Amygdala (tissue), 56 donors: ENCODE measurements around the gene SFTA2.
"Not testable (repeated sequence)": the region's sequence is repeated elsewhere in the genome, so short reads cannot be mapped to it uniquely, and the experiment has no call there.

Source experiments
- DNase-seq, 56 donors: peaks; one replicate each; lab custom pipeline; 2025; lab: John Stamatoyannopoulos, UW

SFTA2 gene

DNA sequence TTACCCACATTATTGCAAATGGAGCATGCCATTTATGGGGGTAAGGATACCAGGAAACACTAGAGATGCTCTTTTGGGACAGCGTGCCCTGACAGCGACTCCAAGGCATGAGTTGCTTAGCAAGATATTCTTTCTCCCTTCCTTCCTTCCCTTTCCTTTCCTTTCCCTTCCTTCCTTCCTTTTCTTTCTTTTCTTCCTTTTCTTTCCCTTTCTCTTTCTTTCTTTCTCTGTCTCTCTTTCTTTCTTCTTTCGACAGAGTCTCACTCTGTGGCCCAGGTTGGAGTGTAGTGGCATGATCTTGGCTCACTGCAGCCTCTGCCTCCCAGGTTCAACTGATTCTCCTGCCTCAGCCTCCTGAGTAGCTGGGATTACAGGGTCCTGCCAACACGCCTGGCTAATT lies 12.1 kb upstream of the SFTA2 start:
- no peak for DNase-seq

DNA sequence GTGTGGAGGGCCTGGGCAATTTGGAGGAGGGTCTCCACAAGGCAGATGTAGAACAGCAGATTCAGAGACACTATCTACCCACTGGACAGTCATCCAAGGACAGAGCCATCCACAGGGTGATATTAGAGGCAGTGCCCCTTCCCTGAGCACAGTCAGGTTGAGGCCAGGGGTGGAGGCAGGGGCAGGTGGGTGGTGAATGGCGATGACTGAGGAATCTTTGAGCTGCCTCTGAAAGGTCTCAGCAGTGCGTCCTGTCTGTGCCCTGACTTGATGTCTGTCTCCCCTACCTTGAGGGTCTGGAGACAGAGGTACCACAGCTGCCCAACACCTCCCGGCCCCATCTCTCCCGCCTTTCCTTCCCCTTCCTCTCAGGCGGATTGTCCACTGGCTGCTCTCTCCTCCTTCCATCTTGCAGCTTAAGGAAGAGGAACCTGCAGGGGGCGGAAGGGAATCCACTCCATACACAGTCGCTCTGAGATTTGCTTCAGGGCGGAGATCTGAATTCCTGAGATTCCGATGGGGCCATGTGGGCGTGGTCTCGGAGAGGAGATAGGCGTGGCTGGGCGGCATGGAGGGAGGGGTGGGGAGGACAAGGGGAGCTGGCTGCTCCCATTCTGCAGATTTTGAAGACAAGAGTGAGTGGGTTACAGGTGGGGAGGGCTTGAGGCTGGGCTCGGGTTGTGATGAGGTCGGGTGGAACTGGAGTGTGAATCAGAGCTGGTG lies 10.5 kb upstream of the SFTA2 start:
- peak in 1 of 56 donors; percentile 5 for DNase-seq

DNA sequence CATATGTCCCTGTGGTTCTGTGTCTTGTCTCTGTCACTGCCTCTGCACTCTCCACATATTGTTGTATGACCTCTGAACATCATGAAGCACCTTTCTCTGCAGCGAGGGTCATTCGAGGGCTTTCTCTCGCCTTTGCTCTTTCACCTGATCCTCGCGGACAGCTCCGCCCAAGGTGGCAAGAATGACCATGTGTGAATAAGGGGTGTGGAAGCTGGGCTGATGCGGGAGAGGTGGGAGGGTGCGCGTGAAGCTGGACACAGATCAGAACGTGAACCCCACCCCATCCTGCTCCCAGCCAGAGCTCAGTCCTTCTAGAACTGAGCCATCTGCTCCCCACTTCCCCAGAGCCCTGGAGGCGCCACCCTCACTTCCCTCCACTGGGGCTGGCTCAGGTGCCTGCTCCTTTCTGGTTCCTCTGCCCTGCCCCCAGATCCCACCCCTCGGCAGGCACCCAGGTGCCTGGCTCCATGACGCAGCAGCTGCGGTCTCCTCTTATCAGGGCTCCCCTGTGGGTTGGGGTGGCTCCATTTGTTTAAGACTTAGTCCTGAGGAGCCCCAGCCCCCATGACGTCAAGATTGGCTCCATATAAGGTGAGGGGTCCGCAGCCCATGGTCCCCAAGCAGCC lies 8.5 kb upstream of the SFTA2 start, which contains the start of gene MUCL3:
Gene MUCL3 (plus strand): TSS at position 613 of the 626 bp plus-strand sequence. CDS start 27 bp downstream, outside the sequence.
- no peak for DNase-seq

DNA sequence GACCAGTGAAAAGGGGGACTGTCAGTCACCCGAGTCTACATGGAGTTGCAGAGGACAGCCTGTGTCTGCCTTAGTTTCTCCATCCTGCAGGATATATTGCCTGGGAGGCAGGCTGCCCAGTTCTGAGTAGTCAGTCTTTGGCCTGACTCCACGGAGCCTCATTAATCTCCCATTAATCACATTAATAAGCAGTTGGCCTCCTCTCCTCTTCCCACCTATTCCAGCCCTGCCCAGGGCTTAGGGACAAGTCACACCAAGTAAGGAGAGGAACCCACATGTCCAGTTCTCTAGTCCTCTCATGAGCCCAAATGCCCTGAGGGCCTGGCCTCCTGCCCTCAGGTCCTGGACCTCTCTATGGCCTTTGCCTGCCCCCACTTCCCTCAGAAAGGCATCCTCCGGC lies 7.5 kb upstream of the SFTA2 start:
- DNase-seq = no peak

DNA sequence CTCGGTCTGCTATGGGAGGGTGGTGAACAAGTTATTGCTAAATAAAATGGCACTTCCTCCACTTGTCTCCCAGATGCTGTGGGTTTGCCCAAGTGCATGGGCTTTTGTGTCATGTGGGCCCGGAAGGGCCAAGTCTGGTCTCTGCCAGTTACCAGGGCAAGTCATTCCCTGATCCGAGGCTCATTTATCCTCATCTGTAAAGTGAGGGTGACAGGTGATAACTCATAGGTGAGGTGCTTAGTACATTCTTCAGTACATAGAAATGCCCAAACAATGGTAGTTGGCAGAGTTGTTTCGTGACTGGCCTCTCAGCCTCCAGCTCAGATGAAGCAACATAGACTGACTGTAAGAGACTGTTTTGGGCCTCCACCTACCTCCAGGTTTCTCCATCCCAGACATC lies 6.8 kb upstream of the SFTA2 start:
- peak in 1 of 56 donors; percentile 11 for DNase-seq

DNA sequence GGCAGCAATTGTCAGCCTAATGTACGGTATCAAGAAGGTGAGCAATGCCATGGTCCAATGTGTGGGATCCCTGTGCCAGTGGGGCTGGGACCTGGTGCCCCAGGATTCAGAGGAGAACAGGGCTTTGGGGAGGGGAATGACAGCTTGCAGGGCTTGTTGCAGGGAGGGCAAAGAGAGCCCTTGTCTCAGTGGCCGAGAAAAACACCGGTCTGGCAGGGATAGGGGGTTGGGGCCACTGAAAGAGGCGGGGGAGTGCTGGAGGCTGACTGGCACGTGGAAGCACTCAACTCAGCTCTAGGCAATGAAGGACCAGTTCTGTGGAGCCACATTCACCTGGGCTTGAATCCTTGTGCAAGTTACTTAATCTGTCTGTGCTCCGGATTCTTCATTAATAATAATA lies 5.3 kb upstream of the SFTA2 start:
- DNase-seq = no peak

DNA sequence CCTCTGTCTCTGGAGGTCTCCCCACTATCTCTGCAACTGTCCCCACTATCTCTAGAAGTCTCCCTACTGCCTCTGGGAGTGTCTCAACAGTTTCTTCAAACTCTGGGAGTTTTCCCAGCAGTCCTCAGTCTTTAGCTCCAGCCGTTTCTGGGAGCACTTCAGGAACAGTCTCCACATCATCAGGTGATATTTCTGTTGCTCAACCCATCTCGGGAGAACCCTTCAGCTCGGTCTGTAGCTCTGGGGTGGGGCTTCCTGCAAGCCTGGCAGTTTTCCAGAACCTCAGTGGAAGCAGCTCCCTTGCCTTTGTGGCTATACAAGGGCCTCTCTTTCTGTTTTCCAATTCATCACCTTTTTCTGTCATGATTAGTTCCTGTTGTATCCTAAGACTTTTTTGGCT lies 3.0 kb upstream of the SFTA2 start:
- no peak for DNase-seq

DNA sequence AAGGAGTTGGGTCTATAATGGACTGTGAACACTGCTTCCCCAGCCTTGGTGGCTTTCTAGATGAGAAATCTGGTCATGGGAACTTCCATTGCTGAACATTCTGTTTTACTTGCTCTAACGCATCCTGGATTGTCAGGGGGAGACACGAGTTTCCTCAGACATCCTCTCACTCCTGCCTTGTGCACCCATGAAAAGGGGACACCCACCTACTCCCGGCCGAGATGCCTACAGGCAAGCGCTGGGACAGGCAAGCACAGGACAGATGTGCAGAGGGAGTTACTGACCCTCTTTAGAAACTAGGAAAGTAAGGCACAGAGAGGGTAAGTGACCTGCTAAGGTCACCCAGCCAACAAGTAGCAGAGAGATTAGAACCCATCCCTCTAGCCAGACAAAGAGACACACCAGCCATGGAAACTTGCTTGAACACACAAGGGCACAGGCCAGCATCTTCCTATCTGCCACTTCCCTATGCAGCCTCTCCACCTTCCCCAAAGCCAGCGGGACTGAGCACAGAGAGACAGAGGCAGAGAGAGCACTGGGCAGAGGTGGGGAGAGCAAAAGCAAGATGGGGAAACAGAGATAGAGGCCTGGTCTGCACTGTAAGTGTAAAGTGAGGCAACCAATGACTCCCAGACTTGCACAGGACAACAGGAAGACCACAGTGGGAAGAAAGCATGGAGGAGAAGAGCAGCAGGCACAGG lies 845 bp upstream of the SFTA2 start:
- DNase-seq = no peak

DNA sequence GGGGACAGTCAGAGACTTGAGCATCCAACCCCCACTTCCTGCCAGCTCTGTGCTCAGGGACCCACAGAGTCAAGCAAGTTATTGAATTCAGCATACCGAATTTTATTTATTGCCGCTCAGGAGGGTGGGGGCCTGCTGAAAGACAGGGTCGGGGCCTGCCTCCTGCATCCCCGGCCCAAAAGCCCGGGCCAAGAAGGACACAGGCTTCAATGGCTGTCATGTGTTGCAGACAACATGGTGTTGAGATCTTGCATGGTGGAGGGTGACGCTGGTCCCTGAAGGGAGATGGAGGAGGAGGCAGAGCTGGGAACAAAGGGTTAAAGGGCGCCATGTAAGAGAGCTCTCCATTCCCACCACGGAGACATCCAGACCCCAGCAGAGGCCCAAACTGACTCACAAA lies 698 bp downstream of the SFTA2 start:
- DNase-seq = no peak

DNA sequence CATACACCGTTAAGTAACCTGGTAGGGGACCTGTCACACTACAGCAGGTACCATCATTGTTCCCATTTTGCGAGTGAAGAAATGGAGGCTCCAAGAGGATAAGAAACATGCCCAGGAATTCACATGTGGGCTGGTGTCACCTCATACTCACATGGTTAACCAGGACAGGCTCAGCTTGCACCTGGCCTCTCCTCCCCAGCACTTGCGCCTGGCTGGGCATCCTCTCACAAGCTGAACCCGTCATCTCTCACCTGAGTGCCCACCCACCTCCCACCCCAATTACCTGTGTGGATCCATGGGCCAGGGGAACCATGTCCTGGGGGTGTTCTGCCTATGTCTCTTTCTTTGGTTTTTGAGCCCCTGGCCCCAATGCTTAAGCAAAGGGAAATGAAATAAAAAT lies 1.5 kb downstream of the SFTA2 start:
- DNase-seq = no peak

DNA sequence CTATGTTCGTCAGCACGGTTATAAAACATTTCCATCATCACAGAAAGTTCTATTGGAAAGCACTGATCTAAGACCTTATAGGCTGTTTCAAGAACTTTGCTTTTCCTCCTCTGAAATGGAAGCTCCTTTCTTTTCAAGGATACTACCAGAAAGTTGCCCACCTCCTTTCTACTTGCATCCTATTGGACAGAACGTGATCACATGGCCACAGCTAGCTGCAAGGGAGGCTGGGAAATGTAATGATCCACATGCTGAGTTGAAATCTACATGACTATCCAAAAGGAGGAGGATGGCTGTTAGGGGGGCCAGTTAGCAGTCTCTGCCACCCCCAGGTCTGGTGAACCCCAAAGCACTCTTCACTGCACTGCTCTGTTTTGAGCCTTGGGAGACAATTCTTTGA lies 3.3 kb downstream of the SFTA2 start:
- no peak for DNase-seq

DNA sequence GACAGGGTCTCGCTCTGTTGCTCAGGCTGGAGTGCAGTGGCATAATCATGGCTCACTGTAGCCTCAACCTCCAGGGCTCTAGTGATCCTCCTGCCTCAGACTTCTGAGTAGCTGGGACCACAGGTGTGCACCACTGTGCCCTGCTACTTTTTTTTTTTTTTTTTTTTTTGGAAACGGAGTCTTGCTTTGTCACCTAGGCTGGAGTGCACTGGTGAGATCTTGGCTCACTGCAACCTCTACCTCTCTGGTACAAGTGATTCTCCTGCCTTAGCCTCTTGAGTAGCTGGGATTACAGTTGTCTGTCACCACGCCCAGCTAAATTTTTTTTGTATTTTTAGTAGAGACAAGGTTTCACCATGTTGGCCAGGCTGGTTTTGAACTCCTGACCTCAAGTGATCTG lies 4.9 kb downstream of the SFTA2 start:
- not testable (repeated sequence) for DNase-seq

DNA sequence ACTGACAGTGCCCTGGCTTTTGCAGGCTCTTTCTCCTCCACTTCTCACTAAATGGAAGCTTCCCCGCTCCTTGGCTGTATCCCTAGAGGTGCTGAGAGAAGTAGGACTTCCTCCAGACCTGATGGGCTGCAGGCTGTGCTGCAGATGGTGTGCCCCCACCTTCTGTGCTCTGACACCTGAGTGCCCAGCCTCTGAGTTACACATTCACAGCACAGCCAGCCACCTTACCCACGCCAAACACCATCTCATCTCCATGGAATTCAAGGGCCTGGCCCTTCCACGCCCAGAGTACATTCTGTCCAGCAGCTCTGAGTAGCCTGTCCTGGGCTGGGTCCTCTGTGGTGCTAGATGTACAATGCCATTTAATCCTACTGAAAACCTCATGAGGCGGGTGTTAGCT lies 5.3 kb downstream of the SFTA2 start:
- no peak for DNase-seq

DNA sequence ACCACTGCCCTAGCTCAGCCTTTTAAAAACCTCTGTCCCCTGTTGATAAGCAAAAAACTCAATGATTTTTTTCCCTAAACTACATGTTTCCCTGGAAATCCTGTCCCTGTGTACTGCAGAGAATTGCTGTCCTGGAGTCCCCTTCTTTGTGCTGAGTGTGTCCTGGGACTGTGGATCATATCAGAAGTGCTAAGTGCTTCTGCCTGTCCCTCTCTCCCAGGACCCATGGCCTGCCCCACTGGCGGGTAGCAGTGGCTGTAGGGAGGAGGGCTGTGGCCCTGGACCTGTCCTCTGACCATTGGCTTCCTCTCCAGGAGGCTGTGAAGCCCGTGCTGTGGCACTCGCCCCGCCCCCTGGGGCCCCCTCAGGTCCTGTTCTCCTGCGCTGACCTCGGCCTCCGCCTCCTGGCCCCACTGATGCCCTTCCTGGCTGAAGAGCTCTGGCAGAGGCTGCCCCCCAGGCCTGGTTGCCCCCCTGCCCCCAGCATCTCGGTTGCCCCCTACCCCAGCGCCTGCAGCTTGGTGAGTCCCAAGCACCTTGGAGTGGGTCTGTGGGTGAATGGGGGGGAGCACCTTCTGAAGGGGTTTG lies 7.8 kb downstream of the SFTA2 start:
- not testable (repeated sequence) for DNase-seq

DNA sequence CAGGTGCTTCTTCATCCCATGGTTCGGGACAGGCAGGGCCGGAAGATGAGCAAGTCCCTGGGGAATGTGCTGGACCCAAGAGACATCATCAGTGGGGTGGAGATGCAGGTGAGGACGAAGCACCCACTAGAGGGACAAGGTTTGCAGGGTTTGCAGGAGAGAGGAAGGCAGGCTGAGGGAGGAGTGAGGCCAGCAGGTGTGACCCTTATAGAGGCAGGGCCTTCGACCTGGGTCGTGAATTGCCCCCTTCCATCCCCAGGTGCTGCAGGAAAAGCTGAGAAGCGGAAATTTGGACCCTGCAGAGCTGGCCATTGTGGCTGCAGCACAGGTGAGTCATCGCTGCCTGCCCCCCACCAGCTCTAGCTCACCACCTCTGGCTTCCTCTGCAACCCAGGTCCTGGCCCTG lies 9.5 kb downstream of the SFTA2 start:
- no peak for DNase-seq

DNA sequence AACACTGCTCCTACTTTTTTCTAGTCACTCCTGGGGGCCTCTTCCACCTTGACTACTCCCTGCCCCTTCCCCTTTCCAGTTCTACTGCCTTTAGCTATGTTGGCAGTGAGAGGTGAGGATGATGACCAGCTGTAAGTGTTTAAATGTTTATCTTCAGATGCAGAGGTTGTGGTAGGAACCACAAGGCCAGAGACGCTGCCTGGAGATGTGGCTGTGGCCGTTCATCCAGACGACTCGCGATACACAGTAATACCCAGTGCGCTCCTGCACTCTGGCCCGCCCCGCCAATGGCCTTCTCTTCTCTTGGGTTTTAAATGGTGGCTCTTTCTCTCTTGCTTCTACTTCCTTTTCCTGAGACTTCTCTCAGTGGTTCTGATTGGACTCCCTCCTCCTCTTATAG lies 13.3 kb downstream of the SFTA2 start:
- DNase-seq = no peak

DNA sequence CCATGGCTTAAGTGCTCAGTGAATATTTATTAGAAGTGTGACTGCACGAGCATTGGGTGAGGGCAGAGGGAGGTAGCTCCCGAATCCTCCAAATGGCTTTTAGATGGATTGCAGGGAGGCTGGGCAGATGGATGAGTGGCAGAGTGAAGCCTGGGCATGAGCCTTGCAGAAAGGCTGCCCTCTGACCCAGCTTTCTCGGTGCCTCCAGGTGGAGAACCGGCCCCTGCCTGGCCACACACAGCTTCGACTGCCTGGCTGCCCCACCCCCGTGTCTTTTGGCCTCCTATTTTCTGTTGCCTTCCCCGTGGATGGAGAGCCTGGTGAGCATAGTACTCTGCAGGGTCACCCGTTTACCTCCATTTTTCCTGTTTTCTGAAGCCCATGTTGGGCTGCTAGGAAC lies 14.5 kb downstream of the SFTA2 start:
- no peak for DNase-seq

DNA sequence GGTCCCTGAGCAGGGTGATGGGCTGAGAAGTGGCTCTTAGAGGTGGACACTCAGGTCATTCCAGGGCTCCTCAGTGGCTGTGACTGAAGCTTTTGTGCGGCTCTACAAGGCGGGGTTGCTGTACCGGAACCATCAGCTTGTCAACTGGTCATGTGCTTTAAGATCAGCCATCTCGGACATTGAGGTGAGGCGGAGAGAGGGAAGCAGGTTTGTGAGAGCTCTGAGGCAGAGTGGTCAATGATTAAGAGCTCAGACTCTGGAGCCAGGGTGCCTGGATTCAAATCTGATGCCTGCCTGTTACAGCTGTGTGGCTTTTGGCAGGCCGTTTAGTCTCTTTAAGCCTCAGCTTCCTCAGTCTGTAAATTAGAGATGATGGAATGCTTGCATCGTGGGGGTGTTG lies 14.9 kb downstream of the SFTA2 start:
- DNase-seq = no peak

DNA sequence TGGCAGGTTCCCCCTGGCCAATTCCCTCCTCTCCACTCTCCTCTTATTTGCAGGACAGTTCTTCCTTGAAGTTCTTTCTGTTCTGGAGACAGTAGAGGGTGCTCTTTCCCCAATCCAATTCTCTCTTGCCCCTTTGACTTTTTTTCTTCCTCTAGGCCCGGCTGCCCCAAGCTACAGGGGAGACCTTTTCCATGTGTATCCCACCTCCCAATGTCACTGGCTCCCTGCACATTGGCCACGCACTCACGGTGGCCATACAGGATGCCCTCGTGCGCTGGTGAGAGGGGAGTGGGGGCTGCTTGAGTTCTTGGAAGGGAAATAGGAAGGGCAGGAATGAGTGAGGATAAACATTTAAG lies 16.4 kb downstream of the SFTA2 start:
- peak in 34 of 56 donors; percentile 3 to 59 (median 26) for DNase-seq

DNA sequence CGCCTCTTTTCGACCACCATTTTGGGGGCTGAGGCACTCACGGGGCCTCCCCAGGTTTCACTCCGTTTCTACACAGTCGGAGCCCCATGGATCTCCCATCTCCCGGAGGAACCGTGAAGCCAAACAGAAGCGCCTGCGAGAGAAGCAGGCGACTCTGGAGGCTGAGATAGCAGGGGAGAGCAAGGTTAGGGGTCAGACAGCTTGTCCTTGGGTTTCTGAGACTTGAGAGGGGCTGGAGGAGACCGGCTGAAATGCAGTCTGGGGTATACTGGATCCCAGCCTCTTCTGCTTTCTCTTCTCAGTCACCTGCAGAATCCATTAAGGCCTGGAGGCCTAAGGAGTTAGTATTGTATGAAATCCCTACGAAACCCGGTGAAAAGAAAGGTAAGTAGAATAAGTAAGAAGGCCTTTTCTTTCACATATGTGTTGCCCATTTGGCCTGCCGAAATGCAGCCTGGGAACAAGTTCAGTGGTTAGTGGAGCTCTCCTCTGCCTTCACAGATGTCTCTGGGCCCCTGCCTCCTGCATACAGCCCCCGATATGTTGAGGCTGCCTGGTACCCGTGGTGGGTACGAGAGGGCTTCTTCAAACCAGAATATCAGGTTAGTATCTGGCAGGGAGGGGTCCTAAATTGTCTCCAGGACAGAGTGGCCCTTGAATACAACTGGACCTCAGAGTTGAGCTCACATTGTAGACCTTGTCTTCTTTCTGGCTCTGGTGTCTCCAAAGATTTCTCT lies 16.9 kb downstream of the SFTA2 start:
- DNase-seq = peak in 13 of 56 donors; percentile 10 to 58 (median 33)
